ENCODE results near the gene CHN1. TPM values are rescaled to one million over a fixed set of nuclear protein-coding genes. Genes with fewer than 3 reads are reported as not detected.

Gene CHN1
- total RNA-seq, 1 donor from 2014 or later: 45.0 TPM

DNA sequence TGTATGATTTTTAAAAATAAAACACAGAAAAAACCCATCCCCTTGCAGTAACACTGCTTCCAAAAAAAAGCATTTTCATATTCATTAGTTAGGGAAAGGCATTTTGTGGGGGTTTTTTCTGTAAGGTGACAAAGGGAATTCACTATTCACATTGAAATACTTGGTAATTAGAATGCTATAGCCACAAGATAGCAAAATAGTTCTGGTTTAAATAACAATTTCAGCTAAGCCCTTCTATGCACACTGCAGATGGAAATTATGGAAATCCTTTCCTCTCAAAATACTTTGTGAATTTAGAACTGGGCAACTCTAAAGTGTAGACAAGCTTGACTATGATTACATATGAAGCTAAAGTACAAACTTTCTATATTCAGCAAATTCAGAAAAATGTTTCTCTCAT is 138.8 kb downstream of the CHN1 start:
- DNase-seq (ENCODE audit: low spot score): no peak
- Histone ChIP-seq H3K4me3 (no peak overlapping the region), H3K27ac (peak overlapping the region; percentile 16), H3K27me3 (no peaks in the 10 kb centered on the region), H2AFZ (replicated peaks) (no peak overlapping the region), H4K20me1 (ENCODE audit: low read depth) (no peaks in the 10 kb centered on the region), H3K79me2 (ENCODE audit: low read depth) (no peaks in the 10 kb centered on the region), H3K36me3 (no peaks in the 10 kb centered on the region), H3K9me3 (ENCODE audit: low read depth) (no peaks in the 10 kb centered on the region), H3K4me2 (no peak overlapping the region), H3K4me1 (peaks cover 20% of the 10 kb centered on the region), H3F3A (ENCODE audit: low read depth) (peaks cover 6% of the 10 kb centered on the region), H3K9ac (no peak overlapping the region)
- H3K27ac Mint-ChIP-seq: no peak overlapping the region
- no peaks in the 10 kb centered on the region for H3K4me1 Mint-ChIP-seq
- peaks cover 2% of the 10 kb centered on the region for H3K27me3 Mint-ChIP-seq (ENCODE audit: insufficient read depth, low read depth)
- H3K36me3 Mint-ChIP-seq: peaks cover 8% of the 10 kb centered on the region
- H3K9me3 Mint-ChIP-seq: no peaks in the 10 kb centered on the region
- no peak for TF ChIP-seq EZH2 (IDR thresholded peaks at IDR 0.05)
- no peak for TF ChIP-seq EZH2phosphoT487 (IDR thresholded peaks at IDR 0.05)
- TF ChIP-seq CTCF (IDR thresholded peaks at IDR 0.05): no peak
- H3K4me3 Mint-ChIP-seq: no peak overlapping the region

DNA sequence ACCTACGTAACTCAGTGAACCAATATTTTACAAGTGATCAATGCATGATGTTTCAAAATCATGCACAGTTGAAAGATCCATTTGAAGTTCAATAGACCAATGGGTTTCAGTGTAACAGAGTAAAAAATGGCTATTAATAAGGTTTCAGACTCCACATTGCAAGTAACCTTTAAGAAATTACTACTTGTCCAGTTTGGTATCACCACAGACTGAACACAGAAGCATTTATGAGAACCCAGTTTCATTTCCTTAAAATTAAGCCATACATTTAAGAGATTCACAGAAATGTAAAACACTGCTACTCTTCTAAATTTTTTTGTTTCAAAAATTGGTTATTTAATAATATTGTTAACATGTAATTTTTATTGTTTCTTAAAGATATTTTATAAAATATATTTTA is 142.0 kb downstream of the CHN1 start:
- Histone ChIP-seq H3K9me3 (ENCODE audit: low read depth) (no peaks in the 10 kb centered on the region), H3K4me1 (peaks cover 14% of the 10 kb centered on the region), H3K9ac (no peak overlapping the region), H2AFZ (replicated peaks) (no peak overlapping the region), H3F3A (ENCODE audit: low read depth) (peaks cover 16% of the 10 kb centered on the region), H3K27ac (no peak overlapping the region), H4K20me1 (ENCODE audit: low read depth) (no peaks in the 10 kb centered on the region), H3K4me3 (no peak overlapping the region), H3K79me2 (ENCODE audit: low read depth) (no peaks in the 10 kb centered on the region), H3K4me2 (no peak overlapping the region), H3K27me3 (no peaks in the 10 kb centered on the region), H3K36me3 (no peaks in the 10 kb centered on the region)
- Mint-ChIP-seq H3K4me3 (no peak overlapping the region), H3K27me3 (ENCODE audit: insufficient read depth, low read depth) (no peaks in the 10 kb centered on the region), H3K4me1 (no peaks in the 10 kb centered on the region), H3K36me3 (no peaks in the 10 kb centered on the region), H3K27ac (no peak overlapping the region), H3K9me3 (no peaks in the 10 kb centered on the region)
- DNase-seq (ENCODE audit: low spot score): no peak
- no peak for TF ChIP-seq EZH2phosphoT487 (IDR thresholded peaks at IDR 0.05)
- no peak for TF ChIP-seq EZH2 (IDR thresholded peaks at IDR 0.05)
- TF ChIP-seq CTCF (IDR thresholded peaks at IDR 0.05): no peak

GRCh38 chr2:174859563-174860169 is 145.5 kb downstream of the CHN1 start:
- Histone ChIP-seq H3K4me3 (no peak overlapping the region), H3K36me3 (no peaks in the 10 kb centered on the region), H3K27me3 (no peaks in the 10 kb centered on the region), H4K20me1 (ENCODE audit: low read depth) (no peaks in the 10 kb centered on the region), H3K4me2 (no peak overlapping the region), H3K4me1 (peaks cover 6% of the 10 kb centered on the region), H3K79me2 (ENCODE audit: low read depth) (peaks cover 9% of the 10 kb centered on the region), H2AFZ (replicated peaks) (no peak overlapping the region), H3K9ac (no peak overlapping the region), H3F3A (ENCODE audit: low read depth) (peaks cover 9% of the 10 kb centered on the region), H3K27ac (peak overlapping the region; percentile 47), H3K9me3 (ENCODE audit: low read depth) (no peaks in the 10 kb centered on the region)
- no peak for DNase-seq (ENCODE audit: low spot score)
- no peaks in the 10 kb centered on the region for H3K4me1 Mint-ChIP-seq
- H3K27ac Mint-ChIP-seq: no peak overlapping the region
- no peaks in the 10 kb centered on the region for H3K9me3 Mint-ChIP-seq
- H3K36me3 Mint-ChIP-seq: no peaks in the 10 kb centered on the region
- H3K27me3 Mint-ChIP-seq (ENCODE audit: insufficient read depth, low read depth): no peaks in the 10 kb centered on the region
- H3K4me3 Mint-ChIP-seq: no peak overlapping the region
- TF ChIP-seq CTCF (IDR thresholded peaks at IDR 0.05) (no peak), EZH2phosphoT487 (IDR thresholded peaks at IDR 0.05) (no peak)

Measured in neural progenitor cell (in vitro differentiated cells).